Measurements from ENCODE around the gene NAV2. TPM values are rescaled to one million over a fixed set of nuclear protein-coding genes. Genes with fewer than 3 reads are reported as not detected.

The NAV2 gene
- polyA plus RNA-seq, 1 donor from 2014 or later = 3.0 TPM

- no peaks in the 10 kb centered on the region for H3K79me2 ChIP-seq (replicated peaks; ENCODE audit: insufficient read depth, low read length)
- H3K27me3 ChIP-seq (ENCODE audit: insufficient read depth, low read depth, low read length) = no peaks in the 10 kb centered on the region
- H3K27ac ChIP-seq (ENCODE audit: low read length) = peak overlapping the region; percentile 73
- H3F3A ChIP-seq (ENCODE audit: insufficient read depth, low read length, poor library complexity, severe bottlenecking) = peaks cover 3% of the 10 kb centered on the region
- TF ChIP-seq REST (IDR thresholded peaks at IDR 0.05; ENCODE audit: borderline replicate concordance) = no peak
- TF ChIP-seq RAD21 (conservative IDR thresholded peaks at IDR 0.05) = no peak
- TF ChIP-seq EP300 (conservative IDR thresholded peaks at IDR 0.05; ENCODE audit: poor library complexity, severe bottlenecking) = no peak
- no peak for TF ChIP-seq CTCF (IDR thresholded peaks at IDR 0.05; ENCODE audit: poor library complexity, severe bottlenecking)
- no peak for TF ChIP-seq TAF1 (IDR thresholded peaks at IDR 0.05; ENCODE audit: low read depth)
- TF ChIP-seq POLR2AphosphoS5 (IDR thresholded peaks at IDR 0.05) = no peak
- no peak for TF ChIP-seq SMC3 (conservative IDR thresholded peaks at IDR 0.05; ENCODE audit: poor library complexity)
- no peak for TF ChIP-seq EZH2 (IDR thresholded peaks at IDR 0.05; ENCODE audit: borderline replicate concordance, insufficient read depth, low read length, poor library complexity, severe bottlenecking)
- no peaks in the 10 kb centered on the region for H3K36me3 ChIP-seq (ENCODE audit: insufficient read depth, low read length)
- no peak overlapping the region for H2AFZ ChIP-seq (ENCODE audit: low read depth, low read length)
- no peaks in the 10 kb centered on the region for H3K9me3 ChIP-seq (ENCODE audit: low read length)
- H4K20me1 ChIP-seq (ENCODE audit: insufficient read depth) = no peaks in the 10 kb centered on the region
- H3K4me3 ChIP-seq (ENCODE audit: low read length) = no peak overlapping the region
- H3K9ac ChIP-seq (ENCODE audit: low read length) = no peak overlapping the region
- no peaks in the 10 kb centered on the region for H3K9me2 ChIP-seq (ENCODE audit: insufficient read depth, low read length)
- no peak overlapping the region for H3K4me2 ChIP-seq (ENCODE audit: low read length)
Observed at GRCh38 chr11:20053572-20053971, 340.9 kb downstream of the NAV2 start.

GRCh38 chr11:20054584-20054983, 341.9 kb downstream of the NAV2 start:
- peak; percentile 67 for TF ChIP-seq POLR2AphosphoS5 (IDR thresholded peaks at IDR 0.05)
- TF ChIP-seq EP300 (conservative IDR thresholded peaks at IDR 0.05; ENCODE audit: poor library complexity, severe bottlenecking) = peak; percentile 71
- TF ChIP-seq SMC3 (conservative IDR thresholded peaks at IDR 0.05; ENCODE audit: poor library complexity) = no peak
- Histone ChIP-seq H3K27ac (ENCODE audit: low read length) (no peak overlapping the region), H3K27me3 (ENCODE audit: insufficient read depth, low read depth, low read length) (no peaks in the 10 kb centered on the region), H3K79me2 (replicated peaks; ENCODE audit: insufficient read depth, low read length) (no peaks in the 10 kb centered on the region), H3K9me2 (ENCODE audit: insufficient read depth, low read length) (no peaks in the 10 kb centered on the region), H3K36me3 (ENCODE audit: insufficient read depth, low read length) (no peaks in the 10 kb centered on the region), H3K9ac (ENCODE audit: low read length) (no peak overlapping the region), H3K4me2 (ENCODE audit: low read length) (no peak overlapping the region), H3K9me3 (ENCODE audit: low read length) (no peaks in the 10 kb centered on the region), H2AFZ (ENCODE audit: low read depth, low read length) (no peak overlapping the region), H3K4me3 (ENCODE audit: low read length) (no peak overlapping the region), H4K20me1 (ENCODE audit: insufficient read depth) (no peaks in the 10 kb centered on the region), H3F3A (ENCODE audit: insufficient read depth, low read length, poor library complexity, severe bottlenecking) (peaks cover 3% of the 10 kb centered on the region)

GRCh38 chr11:20055312-20055711, 342.7 kb downstream of the NAV2 start:
- Histone ChIP-seq H3K79me2 (replicated peaks; ENCODE audit: insufficient read depth, low read length) (no peaks in the 10 kb centered on the region), H3K9me3 (ENCODE audit: low read length) (no peaks in the 10 kb centered on the region), H3K9ac (ENCODE audit: low read length) (no peak overlapping the region), H3K4me3 (ENCODE audit: low read length) (no peak overlapping the region), H3F3A (ENCODE audit: insufficient read depth, low read length, poor library complexity, severe bottlenecking) (peaks cover 3% of the 10 kb centered on the region), H3K27me3 (ENCODE audit: insufficient read depth, low read depth, low read length) (no peaks in the 10 kb centered on the region), H4K20me1 (ENCODE audit: insufficient read depth) (no peaks in the 10 kb centered on the region), H2AFZ (ENCODE audit: low read depth, low read length) (no peak overlapping the region), H3K9me2 (ENCODE audit: insufficient read depth, low read length) (no peaks in the 10 kb centered on the region), H3K36me3 (ENCODE audit: insufficient read depth, low read length) (no peaks in the 10 kb centered on the region), H3K4me2 (ENCODE audit: low read length) (no peak overlapping the region), H3K27ac (ENCODE audit: low read length) (no peak overlapping the region)
- TF ChIP-seq POLR2AphosphoS5 (IDR thresholded peaks at IDR 0.05) = no peak
- TF ChIP-seq RAD21 (conservative IDR thresholded peaks at IDR 0.05) = no peak
- no peak for TF ChIP-seq EP300 (conservative IDR thresholded peaks at IDR 0.05; ENCODE audit: poor library complexity, severe bottlenecking)
- no peak for TF ChIP-seq REST (IDR thresholded peaks at IDR 0.05; ENCODE audit: borderline replicate concordance)
- no peak for TF ChIP-seq TAF1 (IDR thresholded peaks at IDR 0.05; ENCODE audit: low read depth)
- no peak for TF ChIP-seq SMC3 (conservative IDR thresholded peaks at IDR 0.05; ENCODE audit: poor library complexity)
- TF ChIP-seq CTCF (IDR thresholded peaks at IDR 0.05; ENCODE audit: poor library complexity, severe bottlenecking) = no peak
- no peak for TF ChIP-seq MXI1 (conservative IDR thresholded peaks at IDR 0.05; ENCODE audit: poor library complexity, severe bottlenecking)
- no peak for TF ChIP-seq EZH2 (IDR thresholded peaks at IDR 0.05; ENCODE audit: borderline replicate concordance, insufficient read depth, low read length, poor library complexity, severe bottlenecking)

Data from neural cell (in vitro differentiated cells).